HEK293 (cell line): ENCODE results near the gene PLEKHM1.

ENCODE experiments used
- PRDM4 ChIP-seq: fragments of 450-650 bp; formaldehyde crosslinking; IDR thresholded peaks from 2 replicates; pipeline ENCODE4 v1.5.1; 2017; ENCODE audit warnings: missing biosample characterization, missing genetic modification characterization
- SCRT2 ChIP-seq: fragments of 450-650 bp; formaldehyde crosslinking; IDR thresholded peaks from 2 replicates; pipeline ENCODE4 v1.5.1; 2016; ENCODE audit warnings: missing biosample characterization, missing genetic modification characterization
- ZBTB21 ChIP-seq: fragments of 450-650 bp; formaldehyde crosslinking; IDR thresholded peaks from 2 replicates; pipeline ENCODE4 v1.5.1; 2017; ENCODE audit warnings: missing biosample characterization, missing genetic modification characterization
- ZNF274 ChIP-seq, 2 experiments: fragments of 200-500 bp in 1 of 2; fragments of 450-650 bp in 1 of 2; sonication (Bioruptor generic) in 1 of 2; formaldehyde crosslinking in 1 of 2; IDR thresholded peaks; 2 replicates each; pipeline versions ENCODE4 v1.5.1 to v1.6.1; 2014 to 2016; ENCODE audit warnings: borderline replicate concordance in 1 of 2, inconsistent platforms in 1 of 2, low read length in 1 of 2, missing biosample characterization in 1 of 2, missing genetic modification characterization in 1 of 2
- ZNF292 ChIP-seq: fragments of 450-650 bp; formaldehyde crosslinking; IDR thresholded peaks from 2 replicates; pipeline ENCODE4 v1.5.1; 2016; ENCODE audit warnings: low read depth, missing biosample characterization, missing genetic modification characterization, borderline replicate concordance
- ZNF501 ChIP-seq: fragments of 450-650 bp; formaldehyde crosslinking; IDR thresholded peaks from 2 replicates; pipeline ENCODE4 v1.5.1; 2016; ENCODE audit warnings: missing biosample characterization, missing genetic modification characterization
- ZNF510 ChIP-seq: fragments of 450-650 bp; formaldehyde crosslinking; IDR thresholded peaks from 2 replicates; pipeline ENCODE4 v1.5.1; 2018; ENCODE audit warnings: mild to moderate bottlenecking, missing genetic modification characterization, missing biosample characterization; ENCODE audit not compliant: insufficient replicate concordance
- ZNF514 ChIP-seq: fragments of 450-650 bp; formaldehyde crosslinking; IDR thresholded peaks from 2 replicates; pipeline ENCODE4 v1.5.1; 2016; ENCODE audit warnings: missing biosample characterization, missing genetic modification characterization
- ZNF670 ChIP-seq: fragments of 450-650 bp; formaldehyde crosslinking; IDR thresholded peaks from 2 replicates; pipeline ENCODE4 v1.5.1; 2016; ENCODE audit warnings: missing biosample characterization, missing genetic modification characterization, low read depth
- ZNF76 ChIP-seq: fragments of 450-650 bp; formaldehyde crosslinking; IDR thresholded peaks from 2 replicates; pipeline ENCODE4; 2016; ENCODE audit warnings: low read depth, missing biosample characterization, missing genetic modification characterization, borderline replicate concordance
- TF ChIP-seq, protein P1 (sequence below): fragments of 450-650 bp; formaldehyde crosslinking; conservative IDR thresholded peaks from 2 replicates; pipeline ENCODE4 v1.5.1; 2016; ENCODE audit warnings: low read depth, missing biosample characterization, missing genetic modification characterization
- TF ChIP-seq, protein P2 (sequence below): fragments of 450-650 bp; formaldehyde crosslinking; IDR thresholded peaks from 2 replicates; pipeline ENCODE4 v1.5.1; 2016; ENCODE audit warnings: missing biosample characterization, missing genetic modification characterization
- TF ChIP-seq, protein P3 (sequence below): fragments of 450-650 bp; formaldehyde crosslinking; IDR thresholded peaks from 2 replicates; pipeline ENCODE4 v1.5.1; 2016; ENCODE audit warnings: missing biosample characterization, missing genetic modification characterization, low read depth

GRCh38 chr17:45411348-45412105 is 79.0 kb downstream of the PLEKHM1 start:
- no peak for TF ChIP-seq ZNF670 (tag by site-specific recombination)
- TF ChIP-seq, protein P1, sequence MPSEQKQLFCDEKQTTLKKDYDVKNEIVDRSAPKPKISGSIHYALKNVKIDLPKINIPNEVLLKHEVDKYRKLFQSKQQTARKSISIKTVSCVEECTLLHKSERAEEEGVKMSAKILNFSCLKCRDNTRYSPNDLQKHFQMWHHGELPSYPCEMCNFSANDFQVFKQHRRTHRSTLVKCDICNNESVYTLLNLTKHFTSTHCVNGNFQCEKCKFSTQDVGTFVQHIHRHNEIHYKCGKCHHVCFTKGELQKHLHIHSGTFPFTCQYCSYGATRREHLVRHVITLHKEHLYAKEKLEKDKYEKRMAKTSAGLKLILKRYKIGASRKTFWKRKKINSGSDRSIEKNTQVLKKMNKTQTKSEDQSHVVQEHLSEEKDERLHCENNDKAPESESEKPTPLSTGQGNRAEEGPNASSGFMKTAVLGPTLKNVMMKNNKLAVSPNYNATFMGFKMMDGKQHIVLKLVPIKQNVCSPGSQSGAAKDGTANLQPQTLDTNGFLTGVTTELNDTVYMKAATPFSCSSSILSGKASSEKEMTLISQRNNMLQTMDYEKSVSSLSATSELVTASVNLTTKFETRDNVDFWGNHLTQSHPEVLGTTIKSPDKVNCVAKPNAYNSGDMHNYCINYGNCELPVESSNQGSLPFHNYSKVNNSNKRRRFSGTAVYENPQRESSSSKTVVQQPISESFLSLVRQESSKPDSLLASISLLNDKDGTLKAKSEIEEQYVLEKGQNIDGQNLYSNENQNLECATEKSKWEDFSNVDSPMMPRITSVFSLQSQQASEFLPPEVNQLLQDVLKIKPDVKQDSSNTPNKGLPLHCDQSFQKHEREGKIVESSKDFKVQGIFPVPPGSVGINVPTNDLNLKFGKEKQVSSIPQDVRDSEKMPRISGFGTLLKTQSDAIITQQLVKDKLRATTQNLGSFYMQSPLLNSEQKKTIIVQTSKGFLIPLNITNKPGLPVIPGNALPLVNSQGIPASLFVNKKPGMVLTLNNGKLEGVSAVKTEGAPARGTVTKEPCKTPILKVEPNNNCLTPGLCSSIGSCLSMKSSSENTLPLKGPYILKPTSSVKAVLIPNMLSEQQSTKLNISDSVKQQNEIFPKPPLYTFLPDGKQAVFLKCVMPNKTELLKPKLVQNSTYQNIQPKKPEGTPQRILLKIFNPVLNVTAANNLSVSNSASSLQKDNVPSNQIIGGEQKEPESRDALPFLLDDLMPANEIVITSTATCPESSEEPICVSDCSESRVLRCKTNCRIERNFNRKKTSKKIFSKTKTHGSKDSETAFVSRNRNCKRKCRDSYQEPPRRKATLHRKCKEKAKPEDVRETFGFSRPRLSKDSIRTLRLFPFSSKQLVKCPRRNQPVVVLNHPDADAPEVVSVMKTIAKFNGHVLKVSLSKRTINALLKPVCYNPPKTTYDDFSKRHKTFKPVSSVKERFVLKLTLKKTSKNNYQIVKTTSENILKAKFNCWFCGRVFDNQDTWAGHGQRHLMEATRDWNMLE (tag by site-specific recombination) = no peak
- no peak for TF ChIP-seq ZNF274 (IDR thresholded peaks at IDR 0.05; ENCODE audit: low read length)
- no peak for TF ChIP-seq ZNF274 (tag by site-specific recombination; IDR thresholded peaks at IDR 0.05; ENCODE audit: borderline replicate concordance)
- no peak for TF ChIP-seq ZBTB21 (tag by site-specific recombination)
- no peak for TF ChIP-seq ZNF514 (tag by site-specific recombination)
- TF ChIP-seq, protein P2, sequence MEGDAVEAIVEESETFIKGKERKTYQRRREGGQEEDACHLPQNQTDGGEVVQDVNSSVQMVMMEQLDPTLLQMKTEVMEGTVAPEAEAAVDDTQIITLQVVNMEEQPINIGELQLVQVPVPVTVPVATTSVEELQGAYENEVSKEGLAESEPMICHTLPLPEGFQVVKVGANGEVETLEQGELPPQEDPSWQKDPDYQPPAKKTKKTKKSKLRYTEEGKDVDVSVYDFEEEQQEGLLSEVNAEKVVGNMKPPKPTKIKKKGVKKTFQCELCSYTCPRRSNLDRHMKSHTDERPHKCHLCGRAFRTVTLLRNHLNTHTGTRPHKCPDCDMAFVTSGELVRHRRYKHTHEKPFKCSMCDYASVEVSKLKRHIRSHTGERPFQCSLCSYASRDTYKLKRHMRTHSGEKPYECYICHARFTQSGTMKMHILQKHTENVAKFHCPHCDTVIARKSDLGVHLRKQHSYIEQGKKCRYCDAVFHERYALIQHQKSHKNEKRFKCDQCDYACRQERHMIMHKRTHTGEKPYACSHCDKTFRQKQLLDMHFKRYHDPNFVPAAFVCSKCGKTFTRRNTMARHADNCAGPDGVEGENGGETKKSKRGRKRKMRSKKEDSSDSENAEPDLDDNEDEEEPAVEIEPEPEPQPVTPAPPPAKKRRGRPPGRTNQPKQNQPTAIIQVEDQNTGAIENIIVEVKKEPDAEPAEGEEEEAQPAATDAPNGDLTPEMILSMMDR (tag by site-specific recombination) = no peak
- TF ChIP-seq ZNF76 (tag by site-specific recombination) = no peak
- TF ChIP-seq PRDM4 (tag by site-specific recombination) = no peak
- TF ChIP-seq ZNF510 = no peak
- no peak for TF ChIP-seq SCRT2 (tag by site-specific recombination)
- TF ChIP-seq, protein P3, sequence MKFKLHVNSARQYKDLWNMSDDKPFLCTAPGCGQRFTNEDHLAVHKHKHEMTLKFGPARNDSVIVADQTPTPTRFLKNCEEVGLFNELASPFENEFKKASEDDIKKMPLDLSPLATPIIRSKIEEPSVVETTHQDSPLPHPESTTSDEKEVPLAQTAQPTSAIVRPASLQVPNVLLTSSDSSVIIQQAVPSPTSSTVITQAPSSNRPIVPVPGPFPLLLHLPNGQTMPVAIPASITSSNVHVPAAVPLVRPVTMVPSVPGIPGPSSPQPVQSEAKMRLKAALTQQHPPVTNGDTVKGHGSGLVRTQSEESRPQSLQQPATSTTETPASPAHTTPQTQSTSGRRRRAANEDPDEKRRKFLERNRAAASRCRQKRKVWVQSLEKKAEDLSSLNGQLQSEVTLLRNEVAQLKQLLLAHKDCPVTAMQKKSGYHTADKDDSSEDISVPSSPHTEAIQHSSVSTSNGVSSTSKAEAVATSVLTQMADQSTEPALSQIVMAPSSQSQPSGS (tag by site-specific recombination) = no peak
- no peak for TF ChIP-seq ZNF292 (tag by site-specific recombination)
- TF ChIP-seq ZNF501 (tag by site-specific recombination) = no peak
